ENCODE measurements around the gene SMCO4. TPM values are rescaled to one million over a fixed set of nuclear protein-coding genes. Genes with fewer than 3 reads are reported as not detected.
"Not testable (repeated sequence)": the region's sequence is repeated elsewhere in the genome, so short reads cannot be mapped to it uniquely, and the experiment has no call there.

Gene SMCO4
- total RNA-seq, 1 donor from 2014 or later, result 48.1 TPM

- no peak for TF ChIP-seq CTCF (conservative IDR thresholded peaks at IDR 0.05; ENCODE audit: low read depth, low read length)
- no peak for DNase-seq (ENCODE audit: low read depth)
- no peak overlapping the region for H3K4me3 ChIP-seq (ENCODE audit: low read depth, low read length)
Observed at GRCh38 chr11:93458286-93458685, 84.9 kb downstream of the SMCO4 start.

GRCh38 chr11:93444617-93445073, 98.5 kb downstream of the SMCO4 start:
- H3K4me3 ChIP-seq (ENCODE audit: low read depth, low read length), result no peak overlapping the region
- TF ChIP-seq CTCF (conservative IDR thresholded peaks at IDR 0.05; ENCODE audit: low read depth, low read length), result no peak
- DNase-seq (ENCODE audit: low read depth), result peak; percentile 30

DNA sequence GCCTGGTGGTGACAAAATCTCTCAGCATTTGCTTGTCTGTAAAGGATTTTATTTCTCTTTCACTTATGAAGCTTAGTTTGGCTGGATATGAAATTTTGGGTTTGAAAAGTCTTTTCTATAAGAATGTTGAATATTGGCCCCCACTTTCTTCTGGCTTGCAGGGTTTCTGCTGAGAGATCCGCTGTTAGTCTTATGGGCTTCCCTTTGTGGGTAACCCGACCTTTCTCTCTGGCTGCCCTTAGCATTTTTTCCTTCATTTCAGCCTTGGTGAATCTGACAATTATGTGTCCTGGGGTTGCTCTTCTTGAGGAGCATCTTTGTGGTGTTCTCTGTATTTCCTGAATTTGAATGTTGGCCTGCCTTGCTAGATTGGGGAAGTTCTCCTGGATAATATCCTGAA, 100.0 kb downstream of the SMCO4 start:
- DNase-seq (ENCODE audit: low read depth); H3K4me3 ChIP-seq (ENCODE audit: low read depth, low read length): not testable (repeated sequence)

DNA sequence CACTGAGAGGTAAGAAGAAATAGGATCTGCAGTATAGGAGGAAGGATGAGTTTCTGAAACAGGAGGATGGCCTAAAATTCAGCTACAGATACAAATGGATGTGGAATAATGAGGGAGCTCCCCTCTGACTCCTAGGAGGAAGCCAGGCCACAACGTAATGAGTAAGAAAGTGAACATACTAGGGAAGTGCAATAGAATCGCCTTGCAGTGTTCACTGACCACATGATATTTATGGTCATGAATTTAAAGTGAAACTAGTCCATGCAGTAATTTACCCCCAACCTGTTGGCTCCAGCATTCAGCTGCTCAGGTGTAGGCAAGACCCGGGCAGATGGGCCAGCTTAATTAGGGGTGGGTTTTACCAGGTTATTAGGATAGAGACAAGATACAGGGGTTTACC, 110.9 kb downstream of the SMCO4 start:
- no peak for TF ChIP-seq CTCF (conservative IDR thresholded peaks at IDR 0.05; ENCODE audit: low read depth, low read length)
- DNase-seq (ENCODE audit: low read depth), result no peak
- no peak overlapping the region for H3K4me3 ChIP-seq (ENCODE audit: low read depth, low read length)

Other genes with a start within 250 kb of the SMCO4 start
- 0.36 and 0.69 TPM in 2 replicates for gene DEUP1, start 212.6 kb downstream of the SMCO4 start, total RNA-seq
- 16.9 and 20.4 TPM in 2 replicates for gene CEP295, start 118.3 kb upstream of the SMCO4 start, total RNA-seq
- gene TAF1D, start 198.1 kb upstream of the SMCO4 start, total RNA-seq, result 104 and 124 TPM in 2 replicates
- gene C11orf54, start 198.3 kb upstream of the SMCO4 start, total RNA-seq, result 9.7 and 24.6 TPM in 2 replicates
- 26.9 and 33.4 TPM in 2 replicates for gene MED17, start 240.9 kb upstream of the SMCO4 start, total RNA-seq

All from epithelial cell of proximal tubule (primary cell).